Astrocyte (in vitro differentiated cells and primary cell): ENCODE results near the gene LRTM2. TPM values are rescaled to one million over a fixed set of nuclear protein-coding genes. Genes with fewer than 3 reads are reported as not detected.

Experiments
- DNase-seq: peaks from one replicate; pipeline ENCODE4 v3.0.0-alpha.2; 2010; ENCODE audit warnings: low read depth
- FAIRE-seq: peaks from 2 replicates; lab custom pipeline; 2011; peaks lifted over from hg19 to GRCh38; lab: Jason Lieb, UNC
- H2AFZ ChIP-seq: 2 replicates; pipeline ENCODE4 v1.6.0; 2012; ENCODE audit warnings: low read depth, low read length, inconsistent platforms
- H3K27ac ChIP-seq: 2 replicates; pipeline ENCODE4 v1.5.1; 2011; ENCODE audit warnings: low read depth, low read length, inconsistent platforms
- H3K27me3 ChIP-seq: 2 replicates; pipeline ENCODE4 v1.6.0; 2011; ENCODE audit warnings: low read length, inconsistent platforms; ENCODE audit not compliant: insufficient read depth
- H3K36me3 ChIP-seq: 2 replicates; pipeline ENCODE4 v1.5.1; 2011; ENCODE audit warnings: low read length, inconsistent platforms; ENCODE audit not compliant: insufficient read depth
- H3K4me1 ChIP-seq: 2 replicates; pipeline ENCODE4 v1.5.1; 2011; ENCODE audit warnings: low read length, inconsistent platforms; ENCODE audit not compliant: insufficient read depth
- H3K4me2 ChIP-seq: 2 replicates; pipeline ENCODE4 v1.6.0; 2012; ENCODE audit warnings: low read length, inconsistent platforms
- H3K4me3 ChIP-seq: 2 replicates; pipeline ENCODE4 v1.5.1; 2011; ENCODE audit warnings: low read depth, mild to moderate bottlenecking, low read length, inconsistent platforms; ENCODE audit not compliant: insufficient read depth
- H3K79me2 ChIP-seq: 2 replicates; pipeline ENCODE4 v1.6.0; 2012; ENCODE audit warnings: mild to moderate bottlenecking, low read length, inconsistent platforms; ENCODE audit not compliant: insufficient read depth
- H3K9ac ChIP-seq: 2 replicates; pipeline ENCODE4 v1.6.0; 2012; ENCODE audit warnings: mild to moderate bottlenecking, low read length, inconsistent platforms
- H3K9me3 ChIP-seq: 2 replicates; pipeline ENCODE4 v1.5.1; 2012; ENCODE audit warnings: low read depth, mild to moderate bottlenecking, low read length, inconsistent platforms; ENCODE audit not compliant: insufficient read depth
- H4K20me1 ChIP-seq: 2 replicates; pipeline ENCODE4 v1.6.0; 2012; ENCODE audit warnings: low read length, inconsistent platforms; ENCODE audit not compliant: insufficient read depth
- H3K27ac Mint-ChIP-seq: one replicate; pipeline ENCODE4 v1.8.0; 2021; ENCODE audit warnings: mild to moderate bottlenecking, mixed read lengths; ENCODE audit not compliant: unreplicated experiment
- H3K27me3 Mint-ChIP-seq: one replicate; pipeline ENCODE4 v1.8.0; 2021; ENCODE audit warnings: low read depth, mixed read lengths; ENCODE audit not compliant: unreplicated experiment
- H3K36me3 Mint-ChIP-seq: one replicate; pipeline ENCODE4 v1.8.0; 2021; ENCODE audit warnings: low read depth, mixed read lengths; ENCODE audit not compliant: unreplicated experiment
- H3K4me1 Mint-ChIP-seq: one replicate; pipeline ENCODE4 v1.8.0; 2021; ENCODE audit warnings: low read depth, mixed read lengths; ENCODE audit not compliant: unreplicated experiment
- H3K4me3 Mint-ChIP-seq: one replicate; pipeline ENCODE4 v1.8.0; 2021; ENCODE audit warnings: mild to moderate bottlenecking, moderate library complexity, mixed read lengths; ENCODE audit not compliant: unreplicated experiment
- H3K9me3 Mint-ChIP-seq: one replicate; pipeline ENCODE4 v1.8.0; 2021; ENCODE audit warnings: mild to moderate bottlenecking, mixed read lengths; ENCODE audit not compliant: unreplicated experiment
- CTCF ChIP-seq: IDR thresholded peaks from 2 replicates; pipeline ENCODE4 v1.5.1; 2011; ENCODE audit warnings: low read depth, mild to moderate bottlenecking, inconsistent platforms, low read length, moderate library complexity; ENCODE audit not compliant: insufficient read depth
- EZH2 ChIP-seq: IDR thresholded peaks from 2 replicates; pipeline ENCODE4 v1.6.1; 2012; ENCODE audit warnings: mild to moderate bottlenecking, low read length, inconsistent platforms; ENCODE audit not compliant: insufficient read depth
- total RNA-seq: library from RNA; stranded (reverse); gene quantifications from 2 replicates; pipeline ENCODE4 v1.2.1, GENCODE V29; 2021

Gene LRTM2
- total RNA-seq, 1 donor from 2014 or later = not detected

- TF ChIP-seq CTCF (no peak), EZH2 (no peak)
- H4K20me1 ChIP-seq = no peaks in the 10 kb centered on the region
- no peak for DNase-seq
- no peaks in the 10 kb centered on the region for H3K4me1 ChIP-seq
- no peak overlapping the region for H2AFZ ChIP-seq
- H3K9ac ChIP-seq = no peak overlapping the region
- no peaks in the 10 kb centered on the region for H3K9me3 ChIP-seq
- Mint-ChIP-seq H3K27ac (no peak overlapping the region), H3K27me3 (peaks cover 54% of the 10 kb centered on the region), H3K4me1 (no peaks in the 10 kb centered on the region), H3K9me3 (peaks cover 3% of the 10 kb centered on the region), H3K36me3 (no peaks in the 10 kb centered on the region), H3K4me3 (no peak overlapping the region)
- no peaks in the 10 kb centered on the region for H3K79me2 ChIP-seq
- H3K4me2 ChIP-seq = no peak overlapping the region
- peaks cover 10% of the 10 kb centered on the region for H3K27me3 ChIP-seq
- H3K36me3 ChIP-seq = no peaks in the 10 kb centered on the region
- no peak overlapping the region for H3K4me3 ChIP-seq
- no peak for FAIRE-seq
- no peak overlapping the region for H3K27ac ChIP-seq
These were observed 62.0 kb downstream of the LRTM2 start for GRCh38 chr12:1882405-1882804.

- H3K9me3 Mint-ChIP-seq = peaks cover 7% of the 10 kb centered on the region
- no peak for FAIRE-seq
- no peaks in the 10 kb centered on the region for H3K4me1 ChIP-seq
These were observed 62.6 kb downstream of the LRTM2 start for GRCh38 chr12:1882850-1883470.

More at GRCh38 chr12:1882850-1883470, 62.6 kb downstream of the LRTM2 start:
- Mint-ChIP-seq H3K27ac (no peak overlapping the region), H3K4me1 (no peaks in the 10 kb centered on the region), H3K36me3 (no peaks in the 10 kb centered on the region), H3K4me3 (no peak overlapping the region), H3K27me3 (peaks cover 54% of the 10 kb centered on the region)
- Histone ChIP-seq H3K27ac (no peak overlapping the region), H3K9ac (no peak overlapping the region), H3K4me3 (no peak overlapping the region), H4K20me1 (no peaks in the 10 kb centered on the region), H3K79me2 (no peaks in the 10 kb centered on the region), H3K9me3 (no peaks in the 10 kb centered on the region), H3K27me3 (peaks cover 11% of the 10 kb centered on the region), H3K36me3 (no peaks in the 10 kb centered on the region), H2AFZ (no peak overlapping the region), H3K4me2 (no peak overlapping the region)
- TF ChIP-seq EZH2 (no peak), CTCF (no peak)
- no peak for DNase-seq
